Caco-2 (cell line): ENCODE measurements around the gene MYO9B. TPM values are rescaled to one million over a fixed set of nuclear protein-coding genes. Genes with fewer than 3 reads are reported as not detected.

Experiments used
- BruUV-seq: library from RNA; stranded (reverse); fragments of 400-500 nt; replicated peaks from 2 replicates; lab custom pipeline; 2021; lab: Mats Ljungman, UMichigan
- CTCF ChIA-PET: fragments of 300-600 bp; sonication (Branson Sonifier 250); formaldehyde crosslinking; loops from one replicate; lab custom pipeline; 2022; ENCODE audit warnings: antibody characterized with exemption; lab: Charles Lee
- POLR2A ChIA-PET: fragments of 300-600 bp; sonication (Branson Sonifier 250); formaldehyde crosslinking; loops from one replicate; lab custom pipeline; 2022; ENCODE audit warnings: antibody characterized with exemption; lab: Charles Lee
- DNase-seq, 2 experiments: peaks; one replicate each; pipeline versions ENCODE4 v3.0.0 to v3.0.0-alpha.2; 2020 to 2022
- H3K27me3 ChIP-seq: replicated peaks from 2 replicates; pipeline ENCODE4 v1.6.0; 2011; ENCODE audit warnings: low read length; ENCODE audit not compliant: control insufficient read depth, insufficient read depth
- H3K36me3 ChIP-seq: 2 replicates; pipeline ENCODE4 v1.5.1; 2011; ENCODE audit warnings: low read length; ENCODE audit not compliant: control insufficient read depth, insufficient read depth
- H3K4me1 ChIP-seq: fragments of 250-450 bp; sonication (Bioruptor Pico); 2 replicates; pipeline ENCODE4 v1.5.1; 2020; ENCODE audit warnings: mild to moderate bottlenecking
- H3K4me3 ChIP-seq: 2 replicates; pipeline ENCODE4 v1.5.1; 2011; ENCODE audit warnings: low read depth, mild to moderate bottlenecking, control low read depth, low read length
- H3K9me3 ChIP-seq: fragments of 250-450 bp; sonication (Bioruptor Pico); 2 replicates; pipeline ENCODE4 v1.5.1; 2020; ENCODE audit warnings: mild to moderate bottlenecking, moderate library complexity
- H3K27ac Mint-ChIP-seq: one replicate; pipeline ENCODE4 v1.8.0; 2022; ENCODE audit warnings: mixed read lengths; ENCODE audit not compliant: unreplicated experiment
- H3K27me3 Mint-ChIP-seq: one replicate; pipeline ENCODE4 v1.8.0; 2022; ENCODE audit warnings: mixed read lengths; ENCODE audit not compliant: insufficient read depth, unreplicated experiment
- H3K36me3 Mint-ChIP-seq: one replicate; pipeline ENCODE4 v1.8.0; 2022; ENCODE audit warnings: mild to moderate bottlenecking, mixed read lengths; ENCODE audit not compliant: insufficient read depth, unreplicated experiment
- H3K4me1 Mint-ChIP-seq: one replicate; pipeline ENCODE4 v1.8.0; 2022; ENCODE audit warnings: low read depth, mixed read lengths; ENCODE audit not compliant: unreplicated experiment
- H3K4me3 Mint-ChIP-seq: one replicate; pipeline ENCODE4 v1.8.0; 2022; ENCODE audit warnings: mild to moderate bottlenecking, moderate library complexity, mixed read lengths; ENCODE audit not compliant: unreplicated experiment
- H3K9me3 Mint-ChIP-seq: one replicate; pipeline ENCODE4 v1.8.0; 2022; ENCODE audit warnings: mixed read lengths; ENCODE audit not compliant: unreplicated experiment
- intact Hi-C: fragments of 100-400 bp; cut with micrococcal nuclease; formaldehyde crosslinking; loops from one replicate; pipeline ENCODE4 v1.10.0; 2022; ENCODE audit not compliant: unreplicated experiment
- total RNA-seq: library from RNA; stranded (reverse); gene quantifications from 2 replicates; pipeline ENCODE4 v1.2.3, GENCODE V29; 2022
- TF ChIP-seq, protein P1 (sequence below), 2 experiments: fragments of 200-600 bp in 1 of 2; IDR thresholded peaks; 1 replicate in 1 of 2; 2 replicates in 1 of 2; pipeline versions ENCODE4 v1.5.1 to v1.8.0; 2011 to 2022; ENCODE audit warnings: antibody characterized with exemption in 1 of 2, control low read depth in 1 of 2, inconsistent platforms in 1 of 2, low read depth in 1 of 2, low read length in 1 of 2, mild to moderate bottlenecking in 1 of 2, moderate library complexity in 1 of 2; ENCODE audit not compliant: insufficient read depth in 1 of 2, severe bottlenecking in 1 of 2, unreplicated experiment in 1 of 2

MYO9B gene
- total RNA-seq, 1 experiment from 2014 or later = 47.6 TPM

DNA sequence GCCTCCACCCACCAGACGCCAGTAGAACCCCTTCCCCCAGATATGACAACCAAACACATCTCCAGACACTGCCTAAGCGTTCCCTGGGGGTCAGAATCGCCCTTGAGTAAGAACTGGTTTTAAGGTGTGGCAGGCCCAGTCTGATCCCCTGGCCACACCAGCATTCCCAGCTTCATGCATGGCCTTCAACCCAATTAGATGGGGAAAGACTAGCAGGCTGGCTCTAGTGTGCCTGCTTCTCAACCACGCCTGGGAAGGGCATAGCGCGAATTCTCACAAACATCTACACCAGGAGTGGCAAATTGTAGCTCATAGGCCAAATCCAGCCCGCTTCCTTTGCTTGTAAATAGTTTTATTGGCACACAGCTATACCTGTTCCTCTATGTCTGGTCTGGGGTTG is 13.9 kb upstream of the MYO9B start:
- POLR2A ChIA-PET = no interaction called here
- no peaks in the 10 kb centered on the region for H3K4me1 Mint-ChIP-seq
- TF ChIP-seq, protein P1, sequence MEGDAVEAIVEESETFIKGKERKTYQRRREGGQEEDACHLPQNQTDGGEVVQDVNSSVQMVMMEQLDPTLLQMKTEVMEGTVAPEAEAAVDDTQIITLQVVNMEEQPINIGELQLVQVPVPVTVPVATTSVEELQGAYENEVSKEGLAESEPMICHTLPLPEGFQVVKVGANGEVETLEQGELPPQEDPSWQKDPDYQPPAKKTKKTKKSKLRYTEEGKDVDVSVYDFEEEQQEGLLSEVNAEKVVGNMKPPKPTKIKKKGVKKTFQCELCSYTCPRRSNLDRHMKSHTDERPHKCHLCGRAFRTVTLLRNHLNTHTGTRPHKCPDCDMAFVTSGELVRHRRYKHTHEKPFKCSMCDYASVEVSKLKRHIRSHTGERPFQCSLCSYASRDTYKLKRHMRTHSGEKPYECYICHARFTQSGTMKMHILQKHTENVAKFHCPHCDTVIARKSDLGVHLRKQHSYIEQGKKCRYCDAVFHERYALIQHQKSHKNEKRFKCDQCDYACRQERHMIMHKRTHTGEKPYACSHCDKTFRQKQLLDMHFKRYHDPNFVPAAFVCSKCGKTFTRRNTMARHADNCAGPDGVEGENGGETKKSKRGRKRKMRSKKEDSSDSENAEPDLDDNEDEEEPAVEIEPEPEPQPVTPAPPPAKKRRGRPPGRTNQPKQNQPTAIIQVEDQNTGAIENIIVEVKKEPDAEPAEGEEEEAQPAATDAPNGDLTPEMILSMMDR (IDR thresholded peaks at IDR 0.05; ENCODE audit: insufficient read depth in 1 of 2, low read depth in 1 of 2, low read length in 1 of 2, severe bottlenecking in 1 of 2, unreplicated experiment in 1 of 2) = no peak
- H3K27me3 Mint-ChIP-seq = no peaks in the 10 kb centered on the region
- no peak overlapping the region for H3K27ac Mint-ChIP-seq
- Histone ChIP-seq H3K9me3 (no peaks in the 10 kb centered on the region), H3K4me1 (no peaks in the 10 kb centered on the region), H3K4me3 (no peak overlapping the region), H3K27me3 (no peaks in the 10 kb centered on the region), H3K36me3 (no peaks in the 10 kb centered on the region; the same call in none of the 2 replicates)
- H3K9me3 Mint-ChIP-seq = peaks cover 10% of the 10 kb centered on the region
- CTCF ChIA-PET = no interaction called here
- BruUV-seq = no TSS peak
- intact Hi-C loops = no loop called here
- H3K4me3 Mint-ChIP-seq = no peak overlapping the region
- DNase-seq = no peak
- H3K36me3 Mint-ChIP-seq = peaks cover 51% of the 10 kb centered on the region

DNA sequence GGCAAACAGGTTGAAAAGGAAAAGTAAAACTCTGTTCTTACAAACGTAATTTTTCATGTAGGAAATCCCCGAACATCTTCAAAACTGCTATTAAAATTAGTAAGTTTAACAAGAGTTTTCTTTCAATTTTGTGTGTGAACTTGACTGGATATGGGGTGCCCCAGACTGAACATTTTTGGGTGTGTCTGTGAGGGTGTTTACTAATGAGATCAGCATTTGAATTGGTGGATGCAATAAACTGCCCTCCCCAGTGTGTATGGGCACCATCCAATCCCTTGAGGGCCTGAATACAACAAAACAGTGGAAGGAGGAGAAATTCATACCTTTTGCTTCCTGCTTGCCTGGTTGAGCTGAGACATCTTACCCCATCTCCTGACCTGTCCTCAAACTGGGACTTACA is 12.1 kb upstream of the MYO9B start:
- Histone ChIP-seq H3K4me3 (no peak overlapping the region), H3K9me3 (no peaks in the 10 kb centered on the region), H3K4me1 (no peaks in the 10 kb centered on the region), H3K27me3 (no peaks in the 10 kb centered on the region), H3K36me3 (no peaks in the 10 kb centered on the region; the same call in none of the 2 replicates)
- H3K36me3 Mint-ChIP-seq = peaks cover 61% of the 10 kb centered on the region
- H3K4me3 Mint-ChIP-seq = no peak overlapping the region
- H3K9me3 Mint-ChIP-seq = peaks cover 10% of the 10 kb centered on the region
- no TSS peak for BruUV-seq
- no peak overlapping the region for H3K27ac Mint-ChIP-seq
- POLR2A ChIA-PET = no interaction called here
- H3K27me3 Mint-ChIP-seq = no peaks in the 10 kb centered on the region
- intact Hi-C loops = no loop called here
- no peak for DNase-seq
- no peaks in the 10 kb centered on the region for H3K4me1 Mint-ChIP-seq
- TF ChIP-seq, protein P1 (IDR thresholded peaks at IDR 0.05; ENCODE audit: insufficient read depth in 1 of 2, low read depth in 1 of 2, low read length in 1 of 2, severe bottlenecking in 1 of 2, unreplicated experiment in 1 of 2) = no peak
- CTCF ChIA-PET = no interaction called here

DNA sequence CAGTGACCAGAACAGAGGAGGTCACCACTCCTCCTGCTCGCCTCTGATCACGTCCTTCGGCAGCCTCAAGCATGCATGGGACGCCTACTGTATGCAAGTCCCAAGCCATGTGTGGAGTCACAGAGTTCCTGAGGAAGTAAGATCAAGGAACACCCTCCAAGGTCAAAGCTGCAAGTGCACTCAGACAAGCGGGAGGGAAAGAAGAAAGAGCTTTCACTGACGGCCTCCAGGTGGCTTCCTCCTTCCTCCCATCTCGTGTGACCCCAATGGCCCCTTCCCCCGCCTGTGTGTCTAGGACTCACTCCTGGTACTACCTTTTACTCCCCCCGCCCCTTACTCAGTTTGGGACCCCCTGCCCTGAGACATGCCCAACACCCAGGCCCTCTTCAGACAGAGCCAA is 6.4 kb upstream of the MYO9B start:
- CTCF ChIA-PET = interaction anchor here (0.7 to 1.2 kb wide), 2 partner anchors 198 to 516 kb away, joined by 3 to 4 read pairs; partner anchors contain the start of gene BABAM1
- Mint-ChIP-seq H3K4me1 (peaks cover 6% of the 10 kb centered on the region), H3K4me3 (no peak overlapping the region), H3K9me3 (peaks cover 10% of the 10 kb centered on the region), H3K27ac (no peak overlapping the region), H3K27me3 (no peaks in the 10 kb centered on the region), H3K36me3 (peaks cover 59% of the 10 kb centered on the region)
- TF ChIP-seq, protein P1 (IDR thresholded peaks at IDR 0.05; ENCODE audit: insufficient read depth in 1 of 2, low read depth in 1 of 2, low read length in 1 of 2, severe bottlenecking in 1 of 2, unreplicated experiment in 1 of 2) = no peak
- H3K9me3 ChIP-seq = no peaks in the 10 kb centered on the region
- no peak for DNase-seq
- POLR2A ChIA-PET = no interaction called here
- H3K36me3 ChIP-seq = no peaks in the 10 kb centered on the region; the same call in none of the 2 replicates
- BruUV-seq = no TSS peak
- H3K27me3 ChIP-seq = no peaks in the 10 kb centered on the region
- no peaks in the 10 kb centered on the region for H3K4me1 ChIP-seq
- H3K4me3 ChIP-seq = no peak overlapping the region
- intact Hi-C loops = no loop called here
